ENCODE data around the gene PRDM13. TPM values are rescaled to one million over a fixed set of nuclear protein-coding genes. Genes with fewer than 3 reads are reported as not detected.
"Not testable (repeated sequence)": the region's sequence is repeated elsewhere in the genome, so short reads cannot be mapped to it uniquely, and the experiment has no call there.

PRDM13 gene
- 1.2 TPM for total RNA-seq (ENCODE audit: insufficient read depth, low replicate concordance)

DNA sequence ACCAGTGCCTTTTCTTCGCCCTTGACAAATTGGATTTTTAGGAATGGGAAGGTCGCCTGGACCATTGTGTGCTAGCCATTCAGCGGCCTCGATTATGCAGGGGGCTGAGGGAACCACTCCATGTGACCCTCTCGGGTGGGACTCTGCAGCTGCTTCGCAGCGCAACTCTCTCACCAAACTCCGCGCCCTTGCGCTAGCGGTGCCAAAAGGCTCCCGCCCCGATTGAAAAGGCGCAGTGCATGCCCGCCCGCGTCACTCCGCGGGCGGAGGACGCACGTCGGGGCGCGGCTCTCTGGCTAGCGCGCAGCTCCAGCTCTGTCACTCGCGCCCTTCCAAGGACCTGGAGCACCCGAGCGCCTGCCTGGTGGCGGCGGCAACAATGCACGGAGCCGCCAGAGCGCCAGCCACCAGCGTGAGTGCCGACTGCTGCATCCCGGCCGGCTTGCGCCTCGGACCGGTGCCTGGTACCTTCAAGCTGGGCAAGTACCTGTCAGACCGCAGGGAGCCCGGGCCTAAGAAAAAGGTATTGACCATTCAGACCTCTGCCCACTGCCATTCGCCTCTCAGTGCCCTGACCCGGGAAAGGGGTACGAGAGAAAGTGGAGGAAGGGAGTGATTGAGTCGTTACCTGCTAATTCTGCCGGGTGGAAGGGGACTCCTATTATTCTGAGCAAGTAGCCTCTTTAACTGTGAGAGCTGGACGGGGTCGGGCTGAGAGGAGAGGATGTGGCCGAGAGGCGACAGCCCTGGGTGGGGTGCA, at the start of gene PRDM13:
Gene PRDM13, plus strand, starts transcription at position 178 of the 760 bp plus-strand sequence. Its CDS starts 202 bp downstream, at position 380.
- DNase-seq (ENCODE audit: low spot score) = no peak

DNA sequence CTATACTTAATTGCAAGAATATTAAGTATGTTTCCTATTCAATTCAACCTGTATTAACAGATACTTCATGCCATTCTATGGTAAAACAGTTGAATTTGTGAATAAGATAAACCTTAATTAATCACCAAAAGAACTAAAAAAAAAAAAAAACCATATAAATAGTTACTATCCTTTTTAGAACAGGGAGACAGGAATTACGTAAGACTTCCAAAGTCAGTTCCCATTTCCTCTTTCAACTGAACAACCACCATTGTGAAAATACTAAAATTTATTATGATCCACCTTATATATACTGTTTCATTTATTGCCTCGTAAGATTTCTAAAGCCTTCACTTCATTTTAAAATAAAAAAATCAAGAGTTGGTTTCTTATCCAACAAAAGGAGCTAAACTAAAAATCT, 47.6 kb upstream of the PRDM13 start:
- no peak for DNase-seq (ENCODE audit: low spot score)

DNA sequence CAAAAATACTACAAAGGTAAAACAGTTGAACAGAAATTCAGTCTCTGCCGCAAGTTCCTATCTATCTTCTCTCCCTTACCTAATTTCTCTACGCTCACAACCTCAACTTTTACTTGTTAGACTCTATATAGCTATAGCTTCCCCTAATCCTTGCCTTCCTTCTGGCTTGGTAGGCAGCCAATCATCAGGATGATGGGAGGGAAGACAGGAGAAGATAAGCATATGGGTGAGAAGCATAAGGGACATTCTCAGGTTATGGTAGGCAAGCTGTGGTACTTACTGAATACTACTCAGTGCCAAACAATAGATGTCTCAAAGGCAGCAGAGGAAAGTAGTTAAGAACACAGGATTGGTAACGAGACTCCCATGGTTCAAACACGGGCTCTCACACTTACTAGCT, 46.0 kb upstream of the PRDM13 start:
- no peak for DNase-seq (ENCODE audit: low spot score)

DNA sequence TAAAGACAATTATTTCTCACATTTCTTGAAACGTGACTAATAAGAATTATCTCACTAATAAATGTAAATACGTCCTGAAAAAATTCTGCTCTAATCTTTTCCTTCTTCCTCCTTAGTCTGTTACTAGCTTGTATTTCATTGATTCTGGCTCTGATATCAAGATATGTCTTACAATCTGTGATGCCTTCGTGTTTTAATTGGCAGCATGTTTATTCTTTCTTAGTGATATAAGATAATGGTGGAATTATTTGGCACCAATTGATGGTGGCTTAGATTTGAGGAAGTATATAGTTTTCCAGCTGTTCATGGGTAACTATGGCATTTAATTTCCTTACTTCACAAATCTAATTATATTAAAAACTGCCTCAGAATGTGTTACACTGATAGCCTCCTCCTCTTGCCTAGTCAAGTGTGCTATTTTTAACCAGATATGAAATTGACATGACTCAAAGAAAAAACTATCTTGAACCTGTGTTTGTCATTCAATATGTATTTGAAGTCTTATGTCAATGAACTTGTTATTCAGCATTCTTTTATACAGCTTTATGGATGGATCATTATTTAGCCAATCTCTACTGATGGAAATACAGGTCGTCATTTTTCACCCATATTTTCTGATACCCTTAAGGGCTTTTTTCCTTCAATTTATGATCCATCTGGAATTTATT, 43.4 kb upstream of the PRDM13 start:
- no peak for DNase-seq (ENCODE audit: low spot score)

DNA sequence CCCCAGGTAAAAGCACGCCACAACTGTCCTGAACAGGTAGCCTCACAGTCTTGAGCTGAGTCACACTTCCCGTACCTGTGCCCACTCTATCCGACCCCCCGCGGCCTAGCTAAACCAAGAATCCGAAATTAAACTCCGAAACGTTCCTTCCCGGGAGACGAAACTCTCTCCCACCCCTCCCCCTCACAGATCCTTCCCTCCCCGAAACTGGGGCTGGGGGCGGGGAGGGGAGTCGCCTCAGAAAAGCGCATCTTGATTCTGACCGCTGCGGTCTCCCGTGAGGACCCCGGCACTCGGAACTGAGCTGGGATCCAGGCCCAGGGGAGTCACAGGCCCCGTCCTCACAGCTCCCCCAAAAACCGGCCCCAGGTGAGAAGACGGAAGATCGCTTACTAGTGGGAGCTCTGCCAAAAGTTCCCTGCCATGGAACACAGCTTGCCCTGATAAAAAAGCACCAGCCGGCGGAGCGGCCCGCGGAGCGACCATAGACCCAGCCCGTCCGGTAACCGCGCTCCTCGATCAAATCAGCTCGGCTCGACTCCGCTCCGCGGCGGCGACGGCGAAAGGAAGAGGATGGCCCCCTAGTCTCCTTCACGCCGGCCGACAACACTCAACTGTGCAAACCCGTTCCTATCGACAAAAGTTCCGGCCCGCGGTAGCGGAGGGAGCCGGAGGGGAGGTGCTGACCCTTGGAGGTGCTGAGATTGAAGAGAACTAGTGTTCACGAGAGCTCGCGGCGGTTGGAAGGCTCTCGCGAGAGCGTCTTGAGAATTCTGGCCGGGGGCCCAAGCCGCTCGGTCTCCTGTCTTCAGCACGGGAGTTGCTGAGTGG, 38.3 kb upstream of the PRDM13 start, which contains the start of gene CCNC:
Gene CCNC, minus strand, starts transcription at position 558 of the 831 bp plus-strand sequence. Its CDS starts 133 bp downstream, at position 425.
- DNase-seq (ENCODE audit: low spot score) = peak; percentile 98

DNA sequence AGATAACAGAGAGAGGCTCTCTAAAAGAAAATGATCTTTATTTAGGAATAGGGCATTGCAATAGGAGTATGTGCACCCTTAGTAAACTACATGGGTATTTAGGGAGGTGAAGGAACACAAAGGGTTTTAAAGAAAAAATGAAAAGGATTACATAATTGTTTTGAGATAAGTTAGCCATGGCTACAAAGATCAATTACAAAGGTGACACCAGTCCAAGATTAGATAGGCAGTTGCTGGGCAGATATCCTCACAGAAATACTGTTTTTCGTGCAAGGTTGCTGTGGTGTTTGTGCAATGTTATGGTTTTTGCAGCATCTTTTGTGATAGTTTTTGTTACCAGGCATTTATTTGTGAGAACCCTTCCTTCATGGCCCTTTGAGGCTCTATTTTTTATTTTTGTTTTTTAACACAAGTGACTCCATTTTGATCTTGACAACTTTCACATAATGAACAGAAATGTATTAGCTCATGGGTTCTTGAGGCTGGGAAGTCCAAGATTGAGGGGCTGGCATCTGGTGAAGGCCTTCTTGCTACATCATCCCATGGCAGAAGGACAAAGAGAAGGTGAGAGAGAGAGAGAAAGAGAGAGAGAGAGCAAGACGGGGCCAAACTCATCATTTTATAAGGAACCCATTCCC, 32.5 kb upstream of the PRDM13 start:
- DNase-seq (ENCODE audit: low spot score) = no peak

DNA sequence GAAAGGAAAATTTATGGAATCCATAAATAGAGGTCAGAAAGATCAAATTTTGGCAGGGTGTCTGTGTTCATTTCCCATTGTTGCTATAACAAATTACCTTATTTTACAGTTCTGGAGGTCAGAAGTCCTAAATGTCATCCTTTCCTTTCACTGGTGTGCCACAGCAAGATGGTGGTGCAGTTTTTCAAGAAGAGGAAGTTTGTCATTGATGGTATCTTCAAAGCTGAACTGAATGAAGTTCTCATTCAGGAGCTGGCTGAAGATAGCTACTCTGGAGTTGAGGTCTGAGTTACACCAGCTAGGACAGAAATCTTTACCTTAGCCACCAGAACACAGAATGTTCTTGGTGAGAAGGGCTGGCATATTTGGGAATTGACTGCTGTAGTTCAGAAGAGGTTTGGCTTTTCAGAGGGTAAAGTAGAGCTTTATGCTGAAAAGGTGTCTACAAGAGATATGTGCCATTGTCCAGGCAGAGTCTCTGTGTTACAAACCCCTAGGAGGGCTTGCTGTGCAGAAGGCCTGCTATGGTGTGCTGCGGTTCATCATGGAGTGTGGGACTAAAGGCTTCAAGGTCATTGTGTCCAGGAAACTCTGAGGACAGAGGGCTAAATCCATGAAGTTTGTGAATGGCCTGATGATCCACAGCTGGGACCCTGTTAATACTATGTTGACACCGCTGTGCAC, 30.9 kb upstream of the PRDM13 start:
- no peak for DNase-seq (ENCODE audit: low spot score)

DNA sequence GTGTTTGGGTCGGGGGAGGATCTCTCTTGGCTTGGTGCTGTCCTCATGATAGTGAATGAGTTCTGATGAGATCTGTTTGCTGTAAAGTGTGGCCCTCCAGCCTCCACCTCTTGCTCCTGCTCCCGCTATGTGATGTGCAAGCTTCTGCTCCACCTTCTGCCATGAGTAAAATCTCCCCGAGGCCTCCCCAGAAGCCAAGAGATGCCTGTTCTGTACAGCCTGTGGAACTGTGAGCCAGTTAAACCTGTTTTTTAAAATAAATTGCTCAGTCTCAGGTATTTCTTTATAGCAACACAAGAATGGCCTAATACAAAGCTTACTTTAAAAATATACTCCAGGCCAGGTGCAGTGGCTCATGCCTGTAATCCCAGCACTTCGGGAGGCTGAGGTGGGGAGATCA, 26.9 kb upstream of the PRDM13 start:
- no peak for DNase-seq (ENCODE audit: low spot score)

DNA sequence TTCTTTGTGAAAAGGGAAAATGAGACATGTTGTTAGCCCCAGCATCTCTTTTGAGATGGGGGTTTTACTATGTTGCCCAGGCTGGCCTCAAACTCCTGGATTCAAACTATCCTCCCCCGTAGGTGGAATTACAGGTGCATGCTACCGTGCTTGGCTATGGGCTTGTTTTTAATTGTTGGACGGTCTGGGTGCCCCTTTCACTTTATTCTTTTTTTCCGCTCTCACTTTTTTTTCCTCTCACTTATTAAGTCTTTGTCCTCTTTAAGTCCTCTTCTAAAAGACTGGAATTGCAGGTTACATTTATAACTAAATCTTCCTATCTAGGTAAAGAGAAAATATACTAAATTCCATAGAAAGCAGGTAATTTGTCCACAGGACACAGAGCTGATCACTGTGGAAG, 18.8 kb upstream of the PRDM13 start:
- no peak for DNase-seq (ENCODE audit: low spot score)

DNA sequence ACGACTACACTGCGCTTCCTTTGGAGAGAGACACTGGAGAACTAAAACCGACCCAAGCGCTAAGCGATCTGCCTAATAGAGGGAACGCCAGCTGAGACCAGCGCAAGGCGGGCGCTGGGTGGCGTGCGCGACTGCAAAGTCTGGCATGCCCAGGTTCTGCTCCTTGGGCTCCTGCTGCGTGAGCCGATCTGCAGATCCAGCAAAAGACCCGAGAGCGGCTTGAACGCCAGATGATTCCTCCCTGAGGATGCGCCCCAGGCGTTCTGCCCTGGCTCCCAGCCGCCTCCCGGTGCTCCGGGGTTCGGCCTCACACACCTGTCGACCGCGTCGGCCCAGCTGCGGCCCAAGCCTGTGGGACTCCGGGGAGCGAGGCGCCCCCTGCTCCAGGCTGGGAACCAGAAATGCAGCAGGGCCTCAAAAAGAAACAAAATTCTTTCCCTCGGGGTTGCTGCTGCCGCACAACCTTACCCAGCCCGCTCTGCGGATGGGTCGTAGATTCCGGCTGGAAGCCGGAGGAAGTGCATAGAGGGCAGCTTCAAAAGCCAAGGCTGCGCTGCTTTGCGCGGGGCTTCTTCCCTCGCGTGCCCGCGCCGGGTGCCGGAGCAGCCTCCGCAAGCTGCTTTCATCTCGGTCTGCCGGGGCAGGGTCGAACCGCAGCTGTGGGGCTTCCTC, 17.9 kb upstream of the PRDM13 start:
- DNase-seq (ENCODE audit: low spot score) = peak; percentile 70

DNA sequence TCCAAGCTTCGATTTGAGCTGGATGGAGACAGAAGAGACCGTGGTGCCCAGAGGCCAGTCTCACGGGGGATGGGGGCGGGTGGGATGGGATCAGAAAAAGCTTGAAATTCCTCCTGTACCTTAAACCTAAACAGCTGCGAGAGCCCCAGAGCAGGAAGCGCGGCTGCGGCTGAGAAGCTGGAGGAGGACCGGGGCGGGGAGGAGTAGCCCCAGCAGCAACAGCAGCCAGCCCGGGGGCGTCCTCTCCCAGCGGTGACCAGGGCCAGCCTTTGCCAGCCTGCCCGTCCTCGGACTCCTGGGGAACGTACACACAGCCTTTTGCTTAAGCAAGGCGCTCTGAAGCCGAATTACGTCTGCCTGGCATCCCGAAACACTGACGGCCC, 17.4 kb upstream of the PRDM13 start:
- no peak for DNase-seq (ENCODE audit: low spot score)

DNA sequence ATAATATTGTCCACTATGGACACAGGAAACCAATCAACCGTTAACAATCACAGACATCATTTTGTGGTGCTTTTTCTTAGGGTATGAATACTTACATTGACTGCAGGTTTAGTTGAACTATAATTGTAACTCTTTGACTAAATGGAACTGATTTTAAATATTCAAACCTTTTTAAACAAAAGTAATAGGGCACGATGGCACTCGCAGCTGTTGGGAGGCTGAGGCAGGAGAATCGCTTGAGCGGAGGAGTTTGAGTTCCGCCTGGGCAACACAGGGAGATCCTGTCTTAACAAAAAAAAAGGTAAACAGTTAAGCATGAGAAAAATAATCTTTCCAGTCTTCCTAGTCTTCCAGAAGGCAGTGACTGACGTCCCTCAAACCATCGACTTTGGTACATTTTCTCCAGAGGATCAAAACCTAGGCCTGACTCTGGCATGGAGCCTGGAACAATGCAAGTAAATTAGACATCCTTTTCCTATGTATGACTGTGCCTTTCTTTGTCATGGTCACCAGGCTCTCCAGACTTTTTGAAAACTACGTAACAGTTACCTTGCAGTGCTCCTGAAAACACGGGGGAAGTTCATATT, 16.6 kb upstream of the PRDM13 start:
- no peak for DNase-seq (ENCODE audit: low spot score)

DNA sequence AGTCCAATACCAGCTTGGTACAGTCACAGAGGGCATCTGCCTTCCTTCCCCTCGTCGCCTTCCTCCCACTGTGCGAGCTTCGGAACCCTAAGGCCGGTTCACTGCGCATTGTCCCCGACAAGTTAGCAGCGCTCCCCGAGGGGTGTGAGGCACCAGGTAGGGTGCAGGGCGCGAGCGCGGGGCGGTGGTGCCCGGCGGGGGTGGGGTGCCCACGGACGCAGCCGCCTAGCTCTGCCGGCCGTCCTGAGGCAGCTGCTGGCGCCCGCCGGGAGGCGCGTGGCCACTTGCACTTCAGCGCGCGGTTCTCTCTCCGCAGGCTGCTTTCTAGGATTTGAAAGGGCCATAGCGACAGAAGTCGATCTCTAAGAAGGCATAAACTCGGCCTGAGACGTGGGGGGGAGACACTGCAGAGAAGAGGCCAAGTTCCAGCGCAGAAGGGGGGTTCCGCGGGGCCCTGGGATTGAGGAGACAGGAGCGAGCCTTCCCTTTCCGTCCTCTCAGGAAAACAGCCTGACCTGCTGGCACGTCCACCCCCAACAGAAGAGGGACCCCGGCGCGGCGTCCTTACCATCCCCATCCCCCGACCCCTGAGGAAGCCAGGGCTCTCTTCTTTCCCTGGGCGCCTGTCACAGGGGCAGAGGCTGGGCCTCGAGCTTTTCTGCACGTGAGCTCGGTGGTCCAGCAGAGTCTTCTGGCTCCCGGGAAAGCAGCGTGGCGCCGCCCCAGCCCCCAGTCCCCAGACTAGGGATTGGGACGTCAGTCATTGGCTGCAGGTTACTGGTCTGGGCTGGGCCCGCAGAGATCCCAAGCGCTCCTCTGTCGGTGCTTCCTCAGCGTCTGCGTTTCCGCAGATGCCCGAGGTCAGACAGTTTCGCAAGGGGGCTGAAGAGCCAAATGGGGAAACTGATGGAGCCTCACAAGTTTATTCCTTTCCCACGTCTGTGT, 15.6 kb upstream of the PRDM13 start:
- no peak for DNase-seq (ENCODE audit: low spot score)

DNA sequence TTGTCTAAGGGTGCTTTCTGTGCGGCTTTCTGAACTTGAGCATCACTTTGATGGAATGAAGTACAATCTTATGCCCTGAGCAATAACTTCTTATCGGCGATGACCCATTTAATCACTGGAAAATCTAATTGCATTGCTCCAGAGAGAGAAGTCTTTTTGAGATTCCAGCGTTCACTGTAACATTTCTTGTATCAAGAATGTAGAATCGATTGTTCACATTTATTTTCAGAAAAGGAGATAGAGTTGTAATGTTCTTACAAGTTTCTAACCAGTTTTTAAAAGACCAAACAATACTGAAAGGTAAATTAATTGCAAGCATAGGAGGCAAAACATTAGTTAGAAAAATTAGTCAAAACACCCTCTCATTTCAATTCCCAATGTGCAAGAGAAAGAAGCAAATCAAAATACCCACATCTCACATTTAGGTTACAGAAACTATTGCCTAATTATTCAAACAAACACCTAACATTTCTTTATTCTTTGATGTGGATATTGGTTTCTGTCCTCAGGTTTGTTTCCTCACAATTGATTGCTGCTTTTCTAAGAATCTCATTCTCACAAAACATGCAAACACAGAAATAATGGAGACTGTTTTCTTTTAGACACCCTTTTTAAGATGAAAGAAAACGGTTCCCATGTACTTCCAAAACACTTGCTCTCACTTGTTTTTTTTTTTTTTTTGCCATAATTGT, 14.8 kb upstream of the PRDM13 start:
- DNase-seq (ENCODE audit: low spot score) = no peak

DNA sequence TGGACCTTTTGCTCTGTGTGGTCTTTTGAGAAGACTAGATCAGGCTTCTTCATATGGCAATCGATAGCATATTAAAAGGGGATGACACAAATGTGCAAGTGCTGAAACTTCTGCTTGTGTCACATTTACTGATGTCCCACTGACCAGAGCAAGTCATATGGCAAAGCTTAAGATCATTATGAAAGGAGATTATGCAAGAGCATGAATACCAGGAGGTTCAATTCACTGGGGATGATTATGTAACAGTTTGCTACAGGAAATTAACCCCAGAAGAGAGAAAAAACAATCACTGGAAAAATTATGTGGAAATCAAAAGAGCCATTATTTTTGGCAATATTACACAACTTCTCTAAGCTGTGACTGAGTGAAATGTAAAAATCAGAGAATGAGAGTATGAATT, 13.7 kb upstream of the PRDM13 start:
- no peak for DNase-seq (ENCODE audit: low spot score)

DNA sequence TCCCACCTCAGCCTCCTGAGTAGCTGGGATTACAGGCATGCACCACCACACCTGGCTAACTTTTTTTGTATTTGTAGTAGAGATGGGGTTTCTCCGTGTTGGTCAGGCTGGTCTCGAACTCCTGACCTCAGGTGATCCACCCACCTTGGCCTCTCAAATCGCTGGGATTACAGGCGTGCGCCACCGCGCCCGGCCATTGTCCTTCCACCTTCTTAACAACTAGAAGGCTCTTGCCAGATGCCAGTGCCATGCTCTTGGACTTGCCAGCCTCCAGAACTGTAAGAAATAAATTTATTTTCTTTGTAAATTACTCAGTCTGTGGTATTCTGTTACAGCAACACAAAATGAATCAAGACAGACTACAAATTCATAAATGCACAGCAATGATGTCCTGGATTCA, 11.9 kb upstream of the PRDM13 start:
- DNase-seq (ENCODE audit: low spot score) = not testable (repeated sequence)

DNA sequence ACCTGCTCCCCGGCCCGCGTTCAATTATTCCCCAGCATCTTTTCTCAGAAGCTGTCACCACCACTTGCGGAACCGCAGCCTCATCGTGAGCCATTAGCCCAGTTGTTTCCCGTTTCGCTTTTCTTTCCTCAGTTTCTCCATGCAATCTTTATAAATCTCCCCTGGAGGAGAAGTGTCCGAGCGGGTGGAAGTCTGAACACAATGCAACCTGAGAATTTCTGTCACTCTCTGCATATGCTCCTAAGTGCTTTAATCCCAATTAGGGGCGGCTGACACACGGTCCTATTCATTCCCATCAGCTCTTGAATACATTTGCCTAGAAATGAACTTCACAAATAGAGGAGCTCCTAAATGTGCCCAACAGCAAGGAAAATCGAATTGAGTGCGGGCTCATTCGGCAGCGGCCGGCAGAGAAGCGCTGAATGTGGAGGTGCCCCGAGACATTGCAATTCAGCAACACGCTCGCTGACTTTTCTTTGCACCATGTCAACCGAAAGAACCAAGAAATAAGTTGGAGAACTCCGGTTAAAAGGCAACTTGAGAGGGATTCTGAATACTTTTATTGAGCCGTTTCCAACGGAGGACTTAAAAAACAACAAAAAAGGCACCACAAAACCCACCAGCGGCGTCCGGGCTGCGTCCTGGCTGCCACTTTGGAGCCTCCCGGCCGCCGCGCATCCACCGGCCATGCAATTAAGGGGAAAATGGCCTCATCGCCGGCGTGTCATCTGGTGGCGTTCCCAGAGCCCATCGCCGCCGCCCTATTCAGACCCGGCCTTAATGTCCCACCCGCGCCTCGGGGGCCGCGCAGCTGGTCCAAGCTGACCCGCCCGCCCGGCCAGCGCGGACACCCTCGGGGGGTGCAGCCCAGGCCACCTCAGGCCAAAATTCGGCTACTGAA, 3.9 kb upstream of the PRDM13 start:
- no peak for DNase-seq (ENCODE audit: low spot score)

Measured in umbilical cord (tissue), 2 donors.